Measurements from ENCODE around the gene ZNF783.

ZNF783 gene

DNA sequence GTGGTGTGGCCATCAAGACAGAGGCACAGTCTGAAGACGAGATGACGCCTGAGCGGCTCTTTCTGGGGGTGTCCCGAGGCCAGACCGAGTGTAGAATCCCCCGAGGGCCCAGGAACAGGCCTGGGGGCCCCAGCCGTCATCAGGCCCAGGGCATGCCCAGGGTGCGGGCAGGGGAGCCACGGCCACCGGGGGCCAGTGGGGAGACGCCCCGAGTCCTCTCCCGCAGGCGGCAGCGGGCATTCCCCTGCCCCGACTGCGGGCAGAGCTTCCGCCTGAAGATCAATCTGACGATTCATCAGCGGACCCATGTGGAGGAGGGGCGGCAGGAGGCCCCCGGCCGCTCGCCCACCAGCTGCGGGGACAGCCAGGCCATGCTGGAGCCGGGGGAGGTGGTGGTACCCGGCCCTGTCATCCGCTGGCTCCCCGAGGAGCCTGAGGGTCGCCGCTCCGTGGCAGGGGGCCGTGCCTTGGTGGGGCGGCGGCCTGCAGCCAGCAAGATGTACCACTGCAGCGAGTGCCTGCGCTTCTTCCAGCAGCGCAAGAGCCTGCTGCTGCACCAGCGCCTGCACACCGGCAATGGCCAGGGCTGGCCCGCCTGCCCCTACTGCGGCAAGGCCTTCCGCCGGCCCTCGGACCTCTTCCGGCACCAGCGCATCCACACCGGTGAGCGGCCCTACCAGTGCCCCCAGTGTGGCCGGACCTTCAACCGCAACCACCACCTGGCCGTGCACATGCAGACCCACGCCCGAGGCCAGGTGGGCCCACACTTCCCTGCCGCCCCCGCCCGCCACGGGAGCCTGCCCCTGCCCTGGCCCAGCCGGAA is 19.7 kb downstream of the ZNF783 start:
- DNase-seq (ENCODE audit: low read depth), result no peak

GRCh38 chr7:149282331-149282655 is 20.3 kb downstream of the ZNF783 start:
- TF ChIP-seq, protein P1, sequence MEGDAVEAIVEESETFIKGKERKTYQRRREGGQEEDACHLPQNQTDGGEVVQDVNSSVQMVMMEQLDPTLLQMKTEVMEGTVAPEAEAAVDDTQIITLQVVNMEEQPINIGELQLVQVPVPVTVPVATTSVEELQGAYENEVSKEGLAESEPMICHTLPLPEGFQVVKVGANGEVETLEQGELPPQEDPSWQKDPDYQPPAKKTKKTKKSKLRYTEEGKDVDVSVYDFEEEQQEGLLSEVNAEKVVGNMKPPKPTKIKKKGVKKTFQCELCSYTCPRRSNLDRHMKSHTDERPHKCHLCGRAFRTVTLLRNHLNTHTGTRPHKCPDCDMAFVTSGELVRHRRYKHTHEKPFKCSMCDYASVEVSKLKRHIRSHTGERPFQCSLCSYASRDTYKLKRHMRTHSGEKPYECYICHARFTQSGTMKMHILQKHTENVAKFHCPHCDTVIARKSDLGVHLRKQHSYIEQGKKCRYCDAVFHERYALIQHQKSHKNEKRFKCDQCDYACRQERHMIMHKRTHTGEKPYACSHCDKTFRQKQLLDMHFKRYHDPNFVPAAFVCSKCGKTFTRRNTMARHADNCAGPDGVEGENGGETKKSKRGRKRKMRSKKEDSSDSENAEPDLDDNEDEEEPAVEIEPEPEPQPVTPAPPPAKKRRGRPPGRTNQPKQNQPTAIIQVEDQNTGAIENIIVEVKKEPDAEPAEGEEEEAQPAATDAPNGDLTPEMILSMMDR (conservative IDR thresholded peaks at IDR 0.05; ENCODE audit: low read length), result no peak
- no peak for DNase-seq (ENCODE audit: low read depth)
- no peak overlapping the region for H3K4me3 ChIP-seq (ENCODE audit: low read length)

More for the DNA sequence above, 19.7 kb downstream of the ZNF783 start:
- no peak overlapping the region for H3K4me3 ChIP-seq (ENCODE audit: low read length)
- TF ChIP-seq, protein P1 (conservative IDR thresholded peaks at IDR 0.05; ENCODE audit: low read length), result no peak

DNA sequence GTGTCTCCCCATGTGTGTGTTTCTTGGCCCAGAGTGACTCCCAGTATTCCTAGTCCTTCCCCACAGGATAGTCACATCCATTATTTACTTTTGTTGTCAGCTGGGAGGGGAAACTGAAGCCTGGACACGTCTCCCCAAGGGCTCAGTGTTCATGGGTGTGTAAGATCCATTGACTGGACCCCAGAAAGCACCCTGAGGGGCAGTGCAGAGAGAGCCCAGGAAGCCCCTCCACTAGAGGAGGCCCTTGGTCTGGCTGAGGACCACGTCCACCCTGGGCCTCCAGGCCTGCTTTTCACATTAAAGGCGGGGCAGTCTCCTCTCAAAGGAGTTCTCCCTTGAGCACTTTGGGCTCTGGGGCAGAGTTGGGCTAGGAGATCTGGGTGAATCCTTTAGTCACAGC is 21.3 kb downstream of the ZNF783 start:
- DNase-seq (ENCODE audit: low read depth), result no peak
- TF ChIP-seq, protein P1 (conservative IDR thresholded peaks at IDR 0.05; ENCODE audit: low read length), result no peak
- H3K4me3 ChIP-seq (ENCODE audit: low read length), result no peak overlapping the region

GRCh38 chr7:149284343-149284742 is 22.3 kb downstream of the ZNF783 start:
- TF ChIP-seq, protein P1 (conservative IDR thresholded peaks at IDR 0.05; ENCODE audit: low read length), result no peak
- no peak overlapping the region for H3K4me3 ChIP-seq (ENCODE audit: low read length)
- DNase-seq (ENCODE audit: low read depth), result no peak

DNA sequence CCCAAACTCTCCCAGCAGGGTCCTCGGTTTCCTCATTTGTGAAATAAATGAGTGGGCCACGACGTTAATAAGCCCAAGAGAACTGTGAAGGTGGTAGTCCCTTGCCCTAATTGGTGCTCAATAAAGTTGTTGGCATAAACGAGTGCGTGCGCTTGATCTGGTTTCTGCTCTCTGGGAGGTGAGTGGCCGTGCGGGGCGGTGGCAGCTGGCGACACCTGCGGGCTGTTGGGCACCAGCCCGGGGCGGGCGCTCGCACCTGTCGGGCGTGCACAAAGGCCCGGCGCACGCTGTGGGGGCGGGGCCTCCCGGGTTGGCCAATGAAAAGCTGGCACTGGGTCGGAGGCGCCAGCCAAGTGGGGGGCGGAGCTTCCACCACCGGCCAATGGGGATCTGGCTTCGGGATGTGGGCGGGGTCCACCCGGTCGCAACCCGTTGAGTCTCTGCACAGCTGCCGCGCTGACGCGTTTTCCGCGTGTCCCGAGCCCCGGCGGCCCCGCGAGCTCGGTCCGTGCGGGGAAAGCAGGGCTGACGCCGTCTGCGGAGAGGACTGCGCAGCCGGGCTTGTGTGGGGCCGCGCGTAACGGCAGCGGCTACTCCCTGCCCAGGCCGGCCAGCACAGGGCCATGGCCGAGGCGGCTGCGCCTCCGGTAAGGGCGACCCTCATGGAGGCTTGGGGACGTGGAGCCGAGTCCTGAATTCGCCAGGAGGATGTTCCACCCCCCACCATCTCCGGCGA is 23.0 kb downstream of the ZNF783 start:
- peak overlapping the region; percentile 70 for H3K4me3 ChIP-seq (ENCODE audit: low read length)
- peak; percentile 80 for DNase-seq (ENCODE audit: low read depth)
- TF ChIP-seq, protein P1 (conservative IDR thresholded peaks at IDR 0.05; ENCODE audit: low read length), result no peak

GRCh38 chr7:149285603-149286002 is 23.6 kb downstream of the ZNF783 start:
- TF ChIP-seq, protein P1 (conservative IDR thresholded peaks at IDR 0.05; ENCODE audit: low read length), result no peak
- H3K4me3 ChIP-seq (ENCODE audit: low read length), result peak overlapping the region; percentile 70
- DNase-seq (ENCODE audit: low read depth), result peak; percentile 16

All from AG10803 (cell line).